ENCODE measurements around the gene CFAP20DC.
"Not testable (repeated sequence)": the region's sequence is repeated elsewhere in the genome, so short reads cannot be mapped to it uniquely, and the experiment has no call there.

Gene CFAP20DC

DNA sequence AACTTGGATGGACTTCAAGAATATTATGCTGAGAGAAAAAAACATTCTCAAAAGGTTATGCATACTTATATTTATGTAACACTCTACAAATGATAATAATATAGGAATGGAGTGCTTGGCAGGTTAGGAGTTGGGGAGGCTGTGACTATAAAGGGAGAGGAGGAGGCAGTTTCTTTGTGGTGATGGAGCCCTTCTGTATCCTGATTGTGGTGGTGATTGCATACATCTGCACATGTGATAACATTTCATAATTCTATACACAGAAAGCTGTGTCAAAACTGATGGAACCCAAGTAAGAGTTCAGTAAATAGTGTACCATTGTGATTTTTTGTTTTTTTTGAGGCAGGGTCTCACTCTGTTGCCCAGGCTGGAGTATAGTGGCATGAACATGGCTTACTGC, 351.6 kb downstream of the CFAP20DC start:
- POLR2A ChIA-PET: no interaction called here
- no peaks in the 10 kb centered on the region for H3K27me3 ChIP-seq (replicated peaks in 2 of 5; ENCODE audit: control insufficient read depth in 4 of 5, insufficient read depth in 5 of 5, low read length in 4 of 5)
- H3K4me3 ChIP-seq (ENCODE audit: control insufficient read depth in 1 of 7, extremely low read depth in 1 of 7, insufficient read depth in 4 of 7, low read depth in 2 of 7, low read length in 6 of 7): no peak overlapping the region
- peaks cover 0 to 11% (median 9%) of the 10 kb centered on the region in 4 experiments for H3K4me1 ChIP-seq (ENCODE audit: control extremely low read depth in 1 of 4, control insufficient read depth in 4 of 4, insufficient read depth in 4 of 4, low read length in 3 of 4)
- no peak overlapping the region for H3K27ac ChIP-seq (ENCODE audit: insufficient read depth in 1 of 2, low read depth in 1 of 2, low read length in 2 of 2, poor library complexity in 1 of 2, severe bottlenecking in 2 of 2)
- peak in 2 of 3 donors; percentile 53 to 54 for DNase-seq
- CTCF ChIA-PET: no interaction called here
- no peaks in the 10 kb centered on the region for H3K9me3 ChIP-seq (ENCODE audit: control extremely low read depth in 1 of 5, control insufficient read depth in 4 of 5, insufficient read depth in 2 of 5, low read depth in 1 of 5, low read length in 4 of 5)
- H3K36me3 ChIP-seq (ENCODE audit: control insufficient read depth in 4 of 4, insufficient read depth in 4 of 4, low read length in 3 of 4): no peaks in the 10 kb centered on the region

DNA sequence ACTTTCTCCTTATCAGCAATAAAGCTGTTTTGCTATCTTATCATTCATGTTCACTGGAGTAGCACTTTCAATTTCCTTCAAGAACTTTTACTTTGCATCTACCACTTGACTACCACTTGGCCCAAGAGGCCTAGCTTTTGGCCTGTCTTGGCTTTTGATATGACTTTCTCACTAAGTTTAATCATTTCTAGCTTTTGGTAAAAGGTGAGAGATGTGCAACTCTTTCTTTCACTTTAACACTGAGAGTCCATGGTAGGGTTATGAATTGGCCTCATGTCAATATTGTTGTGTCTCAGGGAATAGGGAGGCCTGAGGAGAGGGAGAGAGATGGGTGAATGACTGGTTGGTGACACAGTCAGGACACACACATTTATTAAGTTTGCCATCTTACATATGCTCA, 352.3 kb downstream of the CFAP20DC start:
- ChIA-PET CTCF (no interaction called here), POLR2A (no interaction called here)
- Histone ChIP-seq H3K4me1 (ENCODE audit: control extremely low read depth in 1 of 4, control insufficient read depth in 4 of 4, insufficient read depth in 4 of 4, low read length in 3 of 4) (peaks cover 0 to 11% (median 9%) of the 10 kb centered on the region in 4 experiments), H3K4me3 (ENCODE audit: control insufficient read depth in 1 of 7, extremely low read depth in 1 of 7, insufficient read depth in 4 of 7, low read depth in 2 of 7, low read length in 6 of 7) (no peak overlapping the region), H3K27ac (ENCODE audit: insufficient read depth in 1 of 2, low read depth in 1 of 2, low read length in 2 of 2, poor library complexity in 1 of 2, severe bottlenecking in 2 of 2) (no peak overlapping the region), H3K9me3 (ENCODE audit: control extremely low read depth in 1 of 5, control insufficient read depth in 4 of 5, insufficient read depth in 2 of 5, low read depth in 1 of 5, low read length in 4 of 5) (peaks cover 0 to 2% (median 0%) of the 10 kb centered on the region in 5 experiments), H3K27me3 (replicated peaks in 2 of 5; ENCODE audit: control insufficient read depth in 4 of 5, insufficient read depth in 5 of 5, low read length in 4 of 5) (no peaks in the 10 kb centered on the region), H3K36me3 (ENCODE audit: control insufficient read depth in 4 of 4, insufficient read depth in 4 of 4, low read length in 3 of 4) (no peaks in the 10 kb centered on the region)
- DNase-seq: no peak

DNA sequence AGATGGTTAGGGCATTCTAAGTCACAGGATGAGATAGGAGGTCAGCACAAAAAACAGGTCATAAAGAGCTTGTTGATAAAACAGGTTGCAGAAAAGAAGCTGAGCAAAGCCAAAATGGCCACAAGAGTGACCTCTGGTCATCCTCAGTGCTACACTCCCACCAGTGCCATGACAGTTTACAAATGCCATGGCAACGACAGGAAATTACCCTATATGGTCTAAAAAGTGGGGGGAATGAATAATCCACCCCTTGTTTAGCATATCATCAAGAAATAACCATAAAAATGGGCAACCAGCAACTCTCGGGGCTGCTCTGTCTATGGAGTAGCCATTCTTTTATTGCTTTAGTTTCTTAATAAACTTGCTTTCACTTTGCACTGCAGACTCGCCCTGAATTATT, 353.0 kb downstream of the CFAP20DC start:
- H3K36me3 ChIP-seq (ENCODE audit: control insufficient read depth in 4 of 4, insufficient read depth in 4 of 4, low read length in 3 of 4); H3K27me3 ChIP-seq (replicated peaks in 2 of 5; ENCODE audit: control insufficient read depth in 4 of 5, insufficient read depth in 5 of 5, low read length in 4 of 5); DNase-seq; H3K4me3 ChIP-seq (ENCODE audit: control insufficient read depth in 1 of 7, extremely low read depth in 1 of 7, insufficient read depth in 4 of 7, low read depth in 2 of 7, low read length in 6 of 7); H3K27ac ChIP-seq (ENCODE audit: insufficient read depth in 1 of 2, low read depth in 1 of 2, low read length in 2 of 2, poor library complexity in 1 of 2, severe bottlenecking in 2 of 2); CTCF ChIA-PET; H3K9me3 ChIP-seq (ENCODE audit: control extremely low read depth in 1 of 5, control insufficient read depth in 4 of 5, insufficient read depth in 2 of 5, low read depth in 1 of 5, low read length in 4 of 5); POLR2A ChIA-PET: not testable (repeated sequence)
- 83% methylated on average over 2 of the region's 3 CpGs for WGBS (ENCODE audit: insufficient coverage)
- peaks cover 0 to 11% (median 9%) of the 10 kb centered on the region in 4 experiments for H3K4me1 ChIP-seq (ENCODE audit: control extremely low read depth in 1 of 4, control insufficient read depth in 4 of 4, insufficient read depth in 4 of 4, low read length in 3 of 4)

DNA sequence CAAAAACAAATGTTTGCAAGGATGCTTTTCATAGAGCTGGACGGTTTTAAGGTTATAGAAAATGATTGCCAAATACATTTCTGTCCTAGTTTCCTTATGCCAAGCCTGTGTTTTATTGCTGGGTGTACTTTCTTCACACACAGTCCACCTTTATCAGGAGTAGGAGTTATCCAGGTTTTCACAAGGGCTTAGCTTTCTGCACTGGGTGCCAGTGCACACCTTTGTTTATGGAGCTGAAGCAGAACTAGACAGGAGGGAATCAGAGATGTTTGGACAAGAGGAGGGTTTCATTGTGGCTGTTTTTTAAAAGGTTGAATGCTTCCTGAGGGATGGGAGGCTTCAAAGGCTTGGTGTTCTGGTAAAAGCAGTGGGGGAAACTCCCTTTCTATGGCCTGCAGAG, 353.7 kb downstream of the CFAP20DC start:
- CTCF ChIA-PET: interaction anchor here (1.2 kb wide), 1 partner anchor 35 kb away, joined by 4 read pairs; no protein-coding TSS in a partner anchor
- Histone ChIP-seq H3K27me3 (replicated peaks in 2 of 5; ENCODE audit: control insufficient read depth in 4 of 5, insufficient read depth in 5 of 5, low read length in 4 of 5) (no peaks in the 10 kb centered on the region), H3K4me3 (ENCODE audit: control insufficient read depth in 1 of 7, extremely low read depth in 1 of 7, insufficient read depth in 4 of 7, low read depth in 2 of 7, low read length in 6 of 7) (no peak overlapping the region), H3K36me3 (ENCODE audit: control insufficient read depth in 4 of 4, insufficient read depth in 4 of 4, low read length in 3 of 4) (no peaks in the 10 kb centered on the region), H3K9me3 (ENCODE audit: control extremely low read depth in 1 of 5, control insufficient read depth in 4 of 5, insufficient read depth in 2 of 5, low read depth in 1 of 5, low read length in 4 of 5) (peaks cover 4 to 12% (median 5%) of the 10 kb centered on the region in 5 experiments), H3K27ac (ENCODE audit: insufficient read depth in 1 of 2, low read depth in 1 of 2, low read length in 2 of 2, poor library complexity in 1 of 2, severe bottlenecking in 2 of 2) (no peak overlapping the region), H3K4me1 (ENCODE audit: control extremely low read depth in 1 of 4, control insufficient read depth in 4 of 4, insufficient read depth in 4 of 4, low read length in 3 of 4) (peaks cover 0 to 11% (median 9%) of the 10 kb centered on the region in 4 experiments)
- DNase-seq: no peak
- no CpG with 5 or more reads among the region's 1 CpG for WGBS (ENCODE audit: insufficient coverage)
- POLR2A ChIA-PET: no interaction called here

DNA sequence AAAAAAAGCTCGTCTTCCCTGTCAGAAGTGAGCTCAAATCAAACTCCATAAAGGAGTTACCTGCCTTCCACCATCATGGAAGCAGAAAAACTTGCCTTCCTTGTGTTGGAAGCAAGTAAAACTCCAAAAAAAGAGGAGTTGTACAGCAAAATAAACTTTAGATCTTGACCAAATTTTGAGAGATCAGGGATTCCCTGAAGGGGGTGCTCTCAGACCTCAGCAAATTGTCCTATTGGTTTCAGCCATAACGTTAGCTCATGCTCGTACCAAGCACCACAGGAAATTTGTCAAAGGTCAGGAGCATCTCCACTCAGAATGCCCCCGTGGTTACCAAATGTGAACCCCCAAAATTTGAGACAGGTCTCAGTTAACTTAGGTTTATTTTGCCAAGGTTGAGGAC, 354.5 kb downstream of the CFAP20DC start:
- 97% methylated on average over 3 of the region's 4 CpGs for WGBS (ENCODE audit: insufficient coverage)
- H3K4me3 ChIP-seq (ENCODE audit: control insufficient read depth in 1 of 7, extremely low read depth in 1 of 7, insufficient read depth in 4 of 7, low read depth in 2 of 7, low read length in 6 of 7); H3K27me3 ChIP-seq (replicated peaks in 2 of 5; ENCODE audit: control insufficient read depth in 4 of 5, insufficient read depth in 5 of 5, low read length in 4 of 5); H3K27ac ChIP-seq (ENCODE audit: insufficient read depth in 1 of 2, low read depth in 1 of 2, low read length in 2 of 2, poor library complexity in 1 of 2, severe bottlenecking in 2 of 2); DNase-seq; H3K36me3 ChIP-seq (ENCODE audit: control insufficient read depth in 4 of 4, insufficient read depth in 4 of 4, low read length in 3 of 4): not testable (repeated sequence)
- ChIA-PET CTCF (interaction anchor here (1.2 to 3.0 kb wide), 2 partner anchors 16 to 36 kb away, joined by 4 to 11 read pairs; no protein-coding TSS in a partner anchor), POLR2A (interaction anchor here (0.9 kb wide), 1 partner anchor 39 kb away, joined by 3 read pairs; no protein-coding TSS in a partner anchor)
- H3K4me1 ChIP-seq (ENCODE audit: control extremely low read depth in 1 of 4, control insufficient read depth in 4 of 4, insufficient read depth in 4 of 4, low read length in 3 of 4): peaks cover 0 to 11% (median 9%) of the 10 kb centered on the region in 4 experiments
- H3K9me3 ChIP-seq (ENCODE audit: control extremely low read depth in 1 of 5, control insufficient read depth in 4 of 5, insufficient read depth in 2 of 5, low read depth in 1 of 5, low read length in 4 of 5): peaks cover 4 to 20% (median 8%) of the 10 kb centered on the region in 5 experiments

DNA sequence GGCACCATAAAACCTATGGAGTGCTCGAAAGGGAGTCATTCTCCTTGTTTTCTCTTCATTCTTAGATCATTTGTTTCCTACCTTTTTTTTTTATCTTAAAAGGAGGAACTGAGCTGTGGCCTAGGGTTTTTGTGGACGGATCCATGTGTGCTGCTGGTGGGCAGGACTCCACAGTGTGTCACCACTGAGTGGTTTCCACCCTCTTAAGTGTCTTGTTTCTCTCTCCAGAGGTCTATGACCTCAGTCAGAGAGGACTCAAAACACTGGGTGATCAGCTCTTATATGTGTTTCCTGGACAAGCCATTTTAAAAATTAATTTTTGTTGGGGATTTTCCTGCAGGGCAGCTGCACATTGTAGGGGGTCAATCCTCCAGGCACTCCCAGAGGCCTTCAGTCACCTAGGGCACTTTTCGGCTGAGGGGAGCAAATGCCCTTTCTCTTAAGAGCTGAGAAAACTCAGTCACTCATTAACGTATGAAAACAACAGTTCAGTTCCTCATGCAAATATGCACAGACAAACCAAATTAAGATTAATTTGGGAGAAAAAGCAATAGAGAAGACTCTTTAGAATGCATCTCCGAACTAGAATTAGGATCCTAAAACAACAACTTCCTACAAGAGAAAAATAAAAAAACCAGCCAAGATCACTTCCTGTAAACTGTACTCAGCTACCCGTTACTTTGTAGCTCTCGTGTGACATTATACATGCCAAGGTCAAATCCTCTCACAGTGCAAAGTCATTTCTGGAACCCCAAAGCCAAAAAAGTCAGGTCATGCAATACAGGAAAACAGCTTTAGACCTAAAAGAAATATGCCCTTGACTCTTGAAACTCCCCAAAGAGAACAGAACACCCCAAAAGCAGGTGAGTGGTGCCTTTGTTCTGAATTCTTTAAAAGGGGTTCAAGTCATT, 355.6 kb downstream of the CFAP20DC start:
- peak; percentile 59 to 89 (median 89) for DNase-seq
- CTCF ChIA-PET: interaction anchor here (0.6 to 3.0 kb wide), 3 partner anchors 10 to 22 kb away, joined by 3 to 11 read pairs (median 4); no protein-coding TSS in a partner anchor
- Histone ChIP-seq H3K27ac (ENCODE audit: insufficient read depth in 1 of 2, low read depth in 1 of 2, low read length in 2 of 2, poor library complexity in 1 of 2, severe bottlenecking in 2 of 2) (peak overlapping the region in 1 of 2 experiments; percentile 9), H3K9me3 (ENCODE audit: control extremely low read depth in 1 of 5, control insufficient read depth in 4 of 5, insufficient read depth in 2 of 5, low read depth in 1 of 5, low read length in 4 of 5) (peaks cover 4 to 30% (median 10%) of the 10 kb centered on the region in 5 experiments), H3K27me3 (replicated peaks in 2 of 5; ENCODE audit: control insufficient read depth in 4 of 5, insufficient read depth in 5 of 5, low read length in 4 of 5) (no peaks in the 10 kb centered on the region), H3K4me3 (ENCODE audit: control insufficient read depth in 1 of 7, extremely low read depth in 1 of 7, insufficient read depth in 4 of 7, low read depth in 2 of 7, low read length in 6 of 7) (no peak overlapping the region), H3K36me3 (ENCODE audit: control insufficient read depth in 4 of 4, insufficient read depth in 4 of 4, low read length in 3 of 4) (no peaks in the 10 kb centered on the region), H3K4me1 (ENCODE audit: control extremely low read depth in 1 of 4, control insufficient read depth in 4 of 4, insufficient read depth in 4 of 4, low read length in 3 of 4) (peaks cover 0 to 11% (median 9%) of the 10 kb centered on the region in 4 experiments)
- POLR2A ChIA-PET: no interaction called here
- WGBS (ENCODE audit: insufficient coverage): 25% methylated on average over 3 of the region's 7 CpGs

DNA sequence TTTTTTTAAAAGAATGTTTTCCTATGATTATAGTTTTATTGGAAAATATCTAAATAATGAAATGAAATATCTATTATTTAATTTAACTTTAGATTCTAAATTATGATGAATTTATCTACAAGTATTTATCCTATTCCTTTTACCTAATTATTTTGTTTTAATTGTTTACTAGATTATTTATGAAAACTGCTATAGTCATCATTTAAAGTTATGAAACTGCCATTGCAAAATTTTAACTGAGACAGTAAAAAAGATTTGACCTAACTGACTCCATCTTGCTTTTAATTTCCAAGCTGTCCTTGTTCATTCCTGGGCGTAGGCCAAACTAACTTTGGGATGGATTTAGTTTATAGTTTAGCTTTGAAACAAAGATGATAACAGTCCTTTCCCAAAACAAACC, 357.3 kb downstream of the CFAP20DC start:
- Histone ChIP-seq H3K4me3 (ENCODE audit: control insufficient read depth in 1 of 7, extremely low read depth in 1 of 7, insufficient read depth in 4 of 7, low read depth in 2 of 7, low read length in 6 of 7) (no peak overlapping the region), H3K4me1 (ENCODE audit: control extremely low read depth in 1 of 4, control insufficient read depth in 4 of 4, insufficient read depth in 4 of 4, low read length in 3 of 4) (peaks cover 0 to 11% (median 9%) of the 10 kb centered on the region in 4 experiments), H3K9me3 (ENCODE audit: control extremely low read depth in 1 of 5, control insufficient read depth in 4 of 5, insufficient read depth in 2 of 5, low read depth in 1 of 5, low read length in 4 of 5) (peaks cover 4 to 31% (median 10%) of the 10 kb centered on the region in 5 experiments), H3K36me3 (ENCODE audit: control insufficient read depth in 4 of 4, insufficient read depth in 4 of 4, low read length in 3 of 4) (no peaks in the 10 kb centered on the region), H3K27me3 (replicated peaks in 2 of 5; ENCODE audit: control insufficient read depth in 4 of 5, insufficient read depth in 5 of 5, low read length in 4 of 5) (no peaks in the 10 kb centered on the region), H3K27ac (ENCODE audit: insufficient read depth in 1 of 2, low read depth in 1 of 2, low read length in 2 of 2, poor library complexity in 1 of 2, severe bottlenecking in 2 of 2) (no peak overlapping the region)
- ChIA-PET CTCF (interaction anchor here (3.0 kb wide), 1 partner anchor 13 kb away, joined by 11 read pairs; no protein-coding TSS in a partner anchor), POLR2A (no interaction called here)
- no peak for DNase-seq
- no CpG with 5 or more reads among the region's 1 CpG for WGBS (ENCODE audit: insufficient coverage)

Data from common myeloid progenitor, CD34-positive (primary cell).